ENCODE data around the gene NKTR.

DNA sequence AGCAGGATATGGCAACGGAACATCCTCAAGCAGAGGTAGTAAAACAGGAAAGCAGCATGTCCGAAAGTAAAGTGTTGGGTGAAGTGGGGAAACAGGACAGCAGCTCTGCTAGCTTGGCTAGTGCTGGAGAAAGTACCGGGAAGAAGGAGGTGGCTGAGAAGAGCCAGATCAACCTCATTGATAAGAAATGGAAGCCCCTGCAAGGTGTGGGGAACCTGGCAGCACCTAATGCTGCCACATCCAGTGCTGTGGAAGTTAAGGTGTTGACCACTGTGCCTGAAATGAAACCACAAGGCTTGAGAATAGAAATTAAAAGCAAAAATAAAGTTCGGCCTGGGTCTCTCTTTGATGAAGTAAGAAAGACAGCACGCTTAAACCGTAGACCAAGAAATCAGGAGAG is 38.7 kb downstream of the NKTR start:
- TF ChIP-seq, protein P1, sequence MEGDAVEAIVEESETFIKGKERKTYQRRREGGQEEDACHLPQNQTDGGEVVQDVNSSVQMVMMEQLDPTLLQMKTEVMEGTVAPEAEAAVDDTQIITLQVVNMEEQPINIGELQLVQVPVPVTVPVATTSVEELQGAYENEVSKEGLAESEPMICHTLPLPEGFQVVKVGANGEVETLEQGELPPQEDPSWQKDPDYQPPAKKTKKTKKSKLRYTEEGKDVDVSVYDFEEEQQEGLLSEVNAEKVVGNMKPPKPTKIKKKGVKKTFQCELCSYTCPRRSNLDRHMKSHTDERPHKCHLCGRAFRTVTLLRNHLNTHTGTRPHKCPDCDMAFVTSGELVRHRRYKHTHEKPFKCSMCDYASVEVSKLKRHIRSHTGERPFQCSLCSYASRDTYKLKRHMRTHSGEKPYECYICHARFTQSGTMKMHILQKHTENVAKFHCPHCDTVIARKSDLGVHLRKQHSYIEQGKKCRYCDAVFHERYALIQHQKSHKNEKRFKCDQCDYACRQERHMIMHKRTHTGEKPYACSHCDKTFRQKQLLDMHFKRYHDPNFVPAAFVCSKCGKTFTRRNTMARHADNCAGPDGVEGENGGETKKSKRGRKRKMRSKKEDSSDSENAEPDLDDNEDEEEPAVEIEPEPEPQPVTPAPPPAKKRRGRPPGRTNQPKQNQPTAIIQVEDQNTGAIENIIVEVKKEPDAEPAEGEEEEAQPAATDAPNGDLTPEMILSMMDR (optimal IDR thresholded peaks at IDR 0.05 in 1 of 3, IDR thresholded peaks at IDR 0.05 in 1 of 3, conservative IDR thresholded peaks at IDR 0.05 in 1 of 3; ENCODE audit: extremely low read depth in 1 of 3, insufficient read depth in 2 of 3, low read length in 3 of 3): no peak
- no peak for TF ChIP-seq EZH2 (IDR thresholded peaks at IDR 0.05; ENCODE audit: low read length)

All from keratinocyte (primary cell).